HG03521 (cell line): Measurements from ENCODE around the gene LORICRIN.

Experiments used
- ATAC-seq: cut with Tn5 transposase; IDR thresholded peaks from one replicate; pipeline ENCODE4 v1.9.1; 2021; ENCODE audit warnings: mild to moderate bottlenecking, moderate library complexity; ENCODE audit not compliant: unreplicated experiment

Gene LORICRIN

DNA sequence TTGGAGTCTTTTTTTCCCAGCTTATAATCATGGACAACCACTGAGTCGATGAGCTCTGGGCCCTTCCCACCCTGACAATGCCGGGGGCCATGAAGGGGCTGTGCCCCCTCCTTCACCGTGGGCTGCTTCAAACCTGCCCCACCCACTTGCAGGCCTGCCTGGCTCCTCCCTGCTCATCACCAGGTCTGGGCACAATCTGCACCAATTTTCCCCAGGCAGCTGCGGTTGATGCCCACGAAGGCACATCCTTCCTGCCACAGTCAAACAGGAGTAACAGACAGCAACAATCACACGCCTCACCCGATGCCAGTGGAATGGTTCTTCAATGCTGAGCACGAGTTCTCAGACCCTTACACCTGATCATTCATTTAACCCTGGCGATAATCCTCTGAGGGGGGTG lies 34.4 kb downstream of the LORICRIN start:
- ATAC-seq = no peak

GRCh38 chr1:153302308-153302707 lies 42.8 kb downstream of the LORICRIN start:
- ATAC-seq = no peak

DNA sequence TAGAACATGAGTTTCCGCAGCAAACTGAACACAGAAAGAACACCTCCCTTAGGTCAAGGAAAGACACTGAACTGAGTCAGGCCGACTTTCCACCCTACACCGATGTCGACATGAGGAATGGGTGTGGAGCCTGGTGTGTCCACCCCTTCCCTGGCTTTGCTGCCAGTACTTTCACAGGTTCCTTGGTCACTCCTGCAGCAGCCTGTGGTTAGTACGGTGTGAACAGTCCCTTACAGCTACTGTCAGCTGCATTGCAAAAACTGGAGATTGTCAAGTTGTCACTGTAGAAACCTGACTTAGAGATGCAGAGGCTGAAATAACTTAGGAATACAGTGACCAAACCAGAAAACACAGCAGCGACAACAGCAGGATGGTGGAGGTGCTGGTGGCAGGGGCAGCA lies 46.2 kb downstream of the LORICRIN start:
- no peak for ATAC-seq

- no peak for ATAC-seq
Observed at GRCh38 chr1:153306303-153307220, 47.1 kb downstream of the LORICRIN start.

GRCh38 chr1:153307221-153307600 lies 47.7 kb downstream of the LORICRIN start:
- no peak for ATAC-seq

GRCh38 chr1:153308540-153308939 lies 49.1 kb downstream of the LORICRIN start:
- no peak for ATAC-seq

- no peak for ATAC-seq
Observed at GRCh38 chr1:153309441-153309840, 50.0 kb downstream of the LORICRIN start.

- no peak for ATAC-seq
Observed at GRCh38 chr1:153310526-153310925, 51.0 kb downstream of the LORICRIN start.
